SK-N-SH treated with all-trans-retinoic acid at 6 μM for 48 hours (cell line): ENCODE data around the gene PIK3R6.

Experiments used
- ATAC-seq: fragments of 200-7000 bp; cut with Tn5 transposase; 3 replicates; pipeline ENCODE4 v1.9.1; 2020; ENCODE audit warnings: mild to moderate bottlenecking, moderate library complexity
- ARNTL ChIP-seq: fragments of 450-650 bp; formaldehyde crosslinking; IDR thresholded peaks from 2 replicates; pipeline ENCODE4 v1.5.0; 2020; ENCODE audit warnings: low read depth, mild to moderate bottlenecking, moderate library complexity, borderline replicate concordance
- BACH2 ChIP-seq: fragments of 250-450 bp; sonication (Bioruptor Pico); IDR thresholded peaks from 2 replicates; pipeline ENCODE4 v1.9.0; 2021; ENCODE audit warnings: mild to moderate bottlenecking, borderline replicate concordance
- CSDC2 ChIP-seq: fragments of 250-450 bp; sonication (Bioruptor Pico); IDR thresholded peaks from 2 replicates; pipeline ENCODE4 v1.5.0; 2020; ENCODE audit warnings: mild to moderate bottlenecking, moderate library complexity
- ESRRG ChIP-seq: fragments of 250-450 bp; sonication (Bioruptor Pico); IDR thresholded peaks from 2 replicates; pipeline ENCODE4 v1.6.1; 2021; ENCODE audit warnings: mild to moderate bottlenecking
- GLIS3 ChIP-seq: fragments of 250-450 bp; sonication (Bioruptor Pico); IDR thresholded peaks from 2 replicates; pipeline ENCODE4 v1.5.0; 2020; ENCODE audit warnings: mild to moderate bottlenecking, moderate library complexity
- ISL1 ChIP-seq: fragments of 250-450 bp; sonication (Bioruptor Pico); IDR thresholded peaks from 2 replicates; pipeline ENCODE4 v2.1.2; 2022; ENCODE audit warnings: mild to moderate bottlenecking, moderate library complexity
- OSR1 ChIP-seq: fragments of 250-450 bp; sonication (Bioruptor Pico); IDR thresholded peaks from 2 replicates; pipeline ENCODE4 v1.8.0; 2022; ENCODE audit warnings: moderate library complexity, mild to moderate bottlenecking, inconsistent platforms
- PPARA ChIP-seq: fragments of 250-450 bp; sonication (Bioruptor Pico); IDR thresholded peaks from 2 replicates; pipeline ENCODE4 v1.5.0; 2020; ENCODE audit warnings: mild to moderate bottlenecking, borderline replicate concordance
- RARB ChIP-seq: fragments of 250-450 bp; sonication (Bioruptor Pico); IDR thresholded peaks from 2 replicates; pipeline ENCODE4 v1.8.0; 2021; ENCODE audit warnings: mild to moderate bottlenecking, moderate library complexity
- SNAI2 ChIP-seq: fragments of 250-450 bp; sonication (Bioruptor Pico); IDR thresholded peaks from 2 replicates; pipeline ENCODE4 v1.5.0; 2020; ENCODE audit warnings: mild to moderate bottlenecking, moderate library complexity
- TOX ChIP-seq: fragments of 250-450 bp; sonication (Bioruptor Pico); IDR thresholded peaks from 2 replicates; pipeline ENCODE4 v1.8.0; 2021; ENCODE audit warnings: mild to moderate bottlenecking, moderate library complexity, borderline replicate concordance
- ZC3H10 ChIP-seq: fragments of 250-450 bp; sonication (Bioruptor Pico); IDR thresholded peaks from 2 replicates; pipeline ENCODE4 v1.5.1; 2021; ENCODE audit warnings: mild to moderate bottlenecking, moderate library complexity
- ZFP3 ChIP-seq: fragments of 250-450 bp; sonication (Bioruptor Pico); IDR thresholded peaks from 2 replicates; pipeline ENCODE4 v1.5.0; 2020; ENCODE audit warnings: mild to moderate bottlenecking, moderate library complexity
- ZFP30 ChIP-seq: fragments of 450-650 bp; formaldehyde crosslinking; IDR thresholded peaks from 2 replicates; pipeline ENCODE4 v1.5.0; 2022; ENCODE audit warnings: mild to moderate bottlenecking, moderate library complexity
- ZNF565 ChIP-seq: fragments of 450-650 bp; formaldehyde crosslinking; conservative IDR thresholded peaks from 2 replicates; pipeline ENCODE4 v1.5.0; 2020; ENCODE audit warnings: low read depth, mild to moderate bottlenecking, moderate library complexity
- ZNF70 ChIP-seq: fragments of 450-650 bp; formaldehyde crosslinking; IDR thresholded peaks from 2 replicates; pipeline ENCODE4 v1.5.0; 2020; ENCODE audit warnings: mild to moderate bottlenecking, moderate library complexity
- ZNF8 ChIP-seq: fragments of 450-650 bp; formaldehyde crosslinking; IDR thresholded peaks from 2 replicates; pipeline ENCODE4 v1.5.0; 2020; ENCODE audit warnings: mild to moderate bottlenecking, moderate library complexity
- TF ChIP-seq, protein P1 (sequence below): fragments of 250-450 bp; sonication (Bioruptor Pico); IDR thresholded peaks from 2 replicates; pipeline ENCODE4 v1.8.0; 2021; ENCODE audit warnings: low read depth, mild to moderate bottlenecking, moderate library complexity, borderline replicate concordance
- TF ChIP-seq, protein P2 (sequence below): fragments of 250-450 bp; sonication (Bioruptor Pico); IDR thresholded peaks from 2 replicates; pipeline ENCODE4 v1.5.1; 2020; ENCODE audit warnings: low read depth, mild to moderate bottlenecking, moderate library complexity
- TF ChIP-seq, protein P3 (sequence below): fragments of 250-450 bp; sonication (Bioruptor Pico); IDR thresholded peaks from 2 replicates; pipeline ENCODE4 v1.8.0; 2020; ENCODE audit warnings: mild to moderate bottlenecking, moderate library complexity, borderline replicate concordance
- TF ChIP-seq, protein P4 (sequence below): fragments of 250-450 bp; sonication (Bioruptor Pico); IDR thresholded peaks from 2 replicates; pipeline ENCODE4 v1.5.1; 2021; ENCODE audit warnings: mild to moderate bottlenecking, moderate library complexity
- TF ChIP-seq, protein P5 (sequence below): fragments of 250-450 bp; sonication (Bioruptor Pico); IDR thresholded peaks from 2 replicates; pipeline ENCODE4 v1.5.0; 2020; ENCODE audit warnings: mild to moderate bottlenecking, moderate library complexity

Gene PIK3R6

DNA sequence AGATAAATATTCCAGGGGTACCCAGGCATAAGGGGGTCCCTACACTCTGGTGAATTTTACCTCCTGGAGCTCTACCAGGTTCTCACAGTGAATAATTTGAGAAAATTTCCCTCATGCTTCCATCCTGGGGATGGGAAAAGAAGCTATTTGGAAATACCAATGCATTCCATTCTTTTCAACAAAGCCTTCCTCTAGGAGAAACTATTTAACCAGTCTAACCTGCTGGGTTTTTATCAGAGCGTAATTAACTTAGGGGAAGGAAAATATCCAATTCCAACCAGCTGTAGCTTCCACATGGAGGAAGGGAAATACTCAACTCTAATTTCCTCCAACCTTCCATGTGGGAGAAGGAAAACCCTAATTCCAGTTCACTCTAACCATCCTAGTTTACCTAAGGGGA lies 85.3 kb downstream of the PIK3R6 start (continued):
- TF ChIP-seq, protein P1, sequence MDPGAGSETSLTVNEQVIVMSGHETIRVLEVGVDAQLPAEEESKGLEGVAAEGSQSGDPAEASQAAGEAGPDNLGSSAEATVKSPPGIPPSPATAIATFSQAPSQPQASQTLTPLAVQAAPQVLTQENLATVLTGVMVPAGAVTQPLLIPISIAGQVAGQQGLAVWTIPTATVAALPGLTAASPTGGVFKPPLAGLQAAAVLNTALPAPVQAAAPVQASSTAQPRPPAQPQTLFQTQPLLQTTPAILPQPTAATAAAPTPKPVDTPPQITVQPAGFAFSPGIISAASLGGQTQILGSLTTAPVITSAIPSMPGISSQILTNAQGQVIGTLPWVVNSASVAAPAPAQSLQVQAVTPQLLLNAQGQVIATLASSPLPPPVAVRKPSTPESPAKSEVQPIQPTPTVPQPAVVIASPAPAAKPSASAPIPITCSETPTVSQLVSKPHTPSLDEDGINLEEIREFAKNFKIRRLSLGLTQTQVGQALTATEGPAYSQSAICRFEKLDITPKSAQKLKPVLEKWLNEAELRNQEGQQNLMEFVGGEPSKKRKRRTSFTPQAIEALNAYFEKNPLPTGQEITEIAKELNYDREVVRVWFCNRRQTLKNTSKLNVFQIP (CRISPR knock-in tag), result no peak
- TF ChIP-seq ESRRG (CRISPR knock-in tag) (no peak), ARNTL (CRISPR knock-in tag) (no peak), RARB (CRISPR knock-in tag) (no peak), ZC3H10 (CRISPR knock-in tag) (no peak)
- TF ChIP-seq, protein P2, sequence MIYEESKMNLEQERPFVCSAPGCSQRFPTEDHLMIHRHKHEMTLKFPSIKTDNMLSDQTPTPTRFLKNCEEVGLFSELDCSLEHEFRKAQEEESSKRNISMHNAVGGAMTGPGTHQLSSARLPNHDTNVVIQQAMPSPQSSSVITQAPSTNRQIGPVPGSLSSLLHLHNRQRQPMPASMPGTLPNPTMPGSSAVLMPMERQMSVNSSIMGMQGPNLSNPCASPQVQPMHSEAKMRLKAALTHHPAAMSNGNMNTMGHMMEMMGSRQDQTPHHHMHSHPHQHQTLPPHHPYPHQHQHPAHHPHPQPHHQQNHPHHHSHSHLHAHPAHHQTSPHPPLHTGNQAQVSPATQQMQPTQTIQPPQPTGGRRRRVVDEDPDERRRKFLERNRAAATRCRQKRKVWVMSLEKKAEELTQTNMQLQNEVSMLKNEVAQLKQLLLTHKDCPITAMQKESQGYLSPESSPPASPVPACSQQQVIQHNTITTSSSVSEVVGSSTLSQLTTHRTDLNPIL (CRISPR knock-in tag), result no peak

DNA sequence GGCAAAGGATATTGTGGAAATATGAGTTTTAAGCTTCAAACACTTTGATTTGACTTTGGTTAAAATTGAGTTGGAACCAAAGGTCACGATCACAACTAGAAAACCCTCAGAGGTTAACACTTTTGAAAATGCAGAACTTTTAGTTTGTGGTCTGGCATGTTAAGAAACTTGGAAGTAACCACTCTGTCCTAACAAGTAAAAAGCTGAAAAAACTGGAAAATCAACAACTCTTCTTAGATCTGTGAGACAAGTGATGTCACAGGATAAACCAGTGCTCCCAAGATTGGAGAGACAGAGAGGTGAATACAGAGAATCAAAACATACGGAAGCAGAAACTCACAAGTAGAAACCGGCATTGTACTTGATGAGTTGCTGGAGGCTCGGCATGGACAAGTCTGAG lies 85.7 kb downstream of the PIK3R6 start:
- TF ChIP-seq TOX (CRISPR knock-in tag) (no peak), ISL1 (CRISPR knock-in tag) (no peak)
- TF ChIP-seq, protein P3, sequence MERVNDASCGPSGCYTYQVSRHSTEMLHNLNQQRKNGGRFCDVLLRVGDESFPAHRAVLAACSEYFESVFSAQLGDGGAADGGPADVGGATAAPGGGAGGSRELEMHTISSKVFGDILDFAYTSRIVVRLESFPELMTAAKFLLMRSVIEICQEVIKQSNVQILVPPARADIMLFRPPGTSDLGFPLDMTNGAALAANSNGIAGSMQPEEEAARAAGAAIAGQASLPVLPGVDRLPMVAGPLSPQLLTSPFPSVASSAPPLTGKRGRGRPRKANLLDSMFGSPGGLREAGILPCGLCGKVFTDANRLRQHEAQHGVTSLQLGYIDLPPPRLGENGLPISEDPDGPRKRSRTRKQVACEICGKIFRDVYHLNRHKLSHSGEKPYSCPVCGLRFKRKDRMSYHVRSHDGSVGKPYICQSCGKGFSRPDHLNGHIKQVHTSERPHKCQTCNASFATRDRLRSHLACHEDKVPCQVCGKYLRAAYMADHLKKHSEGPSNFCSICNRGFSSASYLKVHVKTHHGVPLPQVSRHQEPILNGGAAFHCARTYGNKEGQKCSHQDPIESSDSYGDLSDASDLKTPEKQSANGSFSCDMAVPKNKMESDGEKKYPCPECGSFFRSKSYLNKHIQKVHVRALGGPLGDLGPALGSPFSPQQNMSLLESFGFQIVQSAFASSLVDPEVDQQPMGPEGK (CRISPR knock-in tag), result no peak
- TF ChIP-seq, protein P4, sequence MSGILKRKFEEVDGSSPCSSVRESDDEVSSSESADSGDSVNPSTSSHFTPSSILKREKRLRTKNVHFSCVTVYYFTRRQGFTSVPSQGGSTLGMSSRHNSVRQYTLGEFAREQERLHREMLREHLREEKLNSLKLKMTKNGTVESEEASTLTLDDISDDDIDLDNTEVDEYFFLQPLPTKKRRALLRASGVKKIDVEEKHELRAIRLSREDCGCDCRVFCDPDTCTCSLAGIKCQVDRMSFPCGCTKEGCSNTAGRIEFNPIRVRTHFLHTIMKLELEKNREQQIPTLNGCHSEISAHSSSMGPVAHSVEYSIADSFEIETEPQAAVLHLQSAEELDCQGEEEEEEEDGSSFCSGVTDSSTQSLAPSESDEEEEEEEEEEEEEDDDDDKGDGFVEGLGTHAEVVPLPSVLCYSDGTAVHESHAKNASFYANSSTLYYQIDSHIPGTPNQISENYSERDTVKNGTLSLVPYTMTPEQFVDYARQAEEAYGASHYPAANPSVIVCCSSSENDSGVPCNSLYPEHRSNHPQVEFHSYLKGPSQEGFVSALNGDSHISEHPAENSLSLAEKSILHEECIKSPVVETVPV, result no peak
- no peak for ATAC-seq

DNA sequence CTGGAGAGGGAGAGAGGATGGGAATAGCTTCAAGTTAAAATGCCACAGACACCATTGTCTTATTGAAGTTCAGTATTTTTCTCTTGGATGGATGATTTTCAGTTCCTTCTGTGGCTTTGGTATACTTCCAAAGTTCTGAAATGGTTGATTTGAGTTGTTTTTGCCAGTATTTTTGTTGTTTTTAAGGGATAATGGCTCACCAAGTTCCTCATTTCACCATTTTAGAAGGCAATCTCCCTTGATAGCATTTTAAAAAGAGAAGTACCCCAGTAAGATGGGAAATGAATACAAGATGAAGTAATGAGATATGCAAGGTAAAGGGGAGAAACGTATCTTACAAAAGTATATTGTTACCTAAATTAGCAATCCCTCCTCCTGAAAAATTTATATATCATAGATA lies 90.6 kb downstream of the PIK3R6 start:
- TF ChIP-seq, protein P3 (CRISPR knock-in tag), result no peak
- TF ChIP-seq ZFP30 (CRISPR knock-in tag), result no peak
- no peak for TF ChIP-seq GLIS3 (CRISPR knock-in tag)
- TF ChIP-seq ARNTL (CRISPR knock-in tag), result no peak
- TF ChIP-seq ZFP3 (CRISPR knock-in tag), result no peak
- no peak for TF ChIP-seq BACH2 (CRISPR knock-in tag)
- no peak for TF ChIP-seq ZNF70
- TF ChIP-seq TOX (CRISPR knock-in tag), result no peak
- no peak for TF ChIP-seq OSR1
- TF ChIP-seq ZNF565 (CRISPR knock-in tag), result no peak
- TF ChIP-seq SNAI2 (CRISPR knock-in tag), result no peak
- TF ChIP-seq PPARA (CRISPR knock-in tag), result no peak
- TF ChIP-seq ZNF8 (CRISPR knock-in tag), result no peak
- TF ChIP-seq, protein P2 (CRISPR knock-in tag), result no peak
- TF ChIP-seq, protein P5, sequence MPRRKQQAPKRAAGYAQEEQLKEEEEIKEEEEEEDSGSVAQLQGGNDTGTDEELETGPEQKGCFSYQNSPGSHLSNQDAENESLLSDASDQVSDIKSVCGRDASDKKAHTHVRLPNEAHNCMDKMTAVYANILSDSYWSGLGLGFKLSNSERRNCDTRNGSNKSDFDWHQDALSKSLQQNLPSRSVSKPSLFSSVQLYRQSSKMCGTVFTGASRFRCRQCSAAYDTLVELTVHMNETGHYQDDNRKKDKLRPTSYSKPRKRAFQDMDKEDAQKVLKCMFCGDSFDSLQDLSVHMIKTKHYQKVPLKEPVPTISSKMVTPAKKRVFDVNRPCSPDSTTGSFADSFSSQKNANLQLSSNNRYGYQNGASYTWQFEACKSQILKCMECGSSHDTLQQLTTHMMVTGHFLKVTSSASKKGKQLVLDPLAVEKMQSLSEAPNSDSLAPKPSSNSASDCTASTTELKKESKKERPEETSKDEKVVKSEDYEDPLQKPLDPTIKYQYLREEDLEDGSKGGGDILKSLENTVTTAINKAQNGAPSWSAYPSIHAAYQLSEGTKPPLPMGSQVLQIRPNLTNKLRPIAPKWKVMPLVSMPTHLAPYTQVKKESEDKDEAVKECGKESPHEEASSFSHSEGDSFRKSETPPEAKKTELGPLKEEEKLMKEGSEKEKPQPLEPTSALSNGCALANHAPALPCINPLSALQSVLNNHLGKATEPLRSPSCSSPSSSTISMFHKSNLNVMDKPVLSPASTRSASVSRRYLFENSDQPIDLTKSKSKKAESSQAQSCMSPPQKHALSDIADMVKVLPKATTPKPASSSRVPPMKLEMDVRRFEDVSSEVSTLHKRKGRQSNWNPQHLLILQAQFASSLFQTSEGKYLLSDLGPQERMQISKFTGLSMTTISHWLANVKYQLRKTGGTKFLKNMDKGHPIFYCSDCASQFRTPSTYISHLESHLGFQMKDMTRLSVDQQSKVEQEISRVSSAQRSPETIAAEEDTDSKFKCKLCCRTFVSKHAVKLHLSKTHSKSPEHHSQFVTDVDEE (CRISPR knock-in tag), result no peak
- TF ChIP-seq ZC3H10 (CRISPR knock-in tag), result no peak
- TF ChIP-seq CSDC2 (CRISPR knock-in tag), result no peak
- TF ChIP-seq, protein P4, result no peak
- no peak for ATAC-seq
